HG03442 (cell line): ENCODE measurements around the gene HTRA3.
A peak's percentile ranks its signal among the peaks of the same experiment; 100 is the strongest.

ENCODE experiments used
- ATAC-seq: cut with Tn5 transposase; IDR thresholded peaks from one replicate; pipeline ENCODE4 v1.9.1; 2021; ENCODE audit warnings: mild to moderate bottlenecking, moderate library complexity; ENCODE audit not compliant: unreplicated experiment

The HTRA3 gene

DNA sequence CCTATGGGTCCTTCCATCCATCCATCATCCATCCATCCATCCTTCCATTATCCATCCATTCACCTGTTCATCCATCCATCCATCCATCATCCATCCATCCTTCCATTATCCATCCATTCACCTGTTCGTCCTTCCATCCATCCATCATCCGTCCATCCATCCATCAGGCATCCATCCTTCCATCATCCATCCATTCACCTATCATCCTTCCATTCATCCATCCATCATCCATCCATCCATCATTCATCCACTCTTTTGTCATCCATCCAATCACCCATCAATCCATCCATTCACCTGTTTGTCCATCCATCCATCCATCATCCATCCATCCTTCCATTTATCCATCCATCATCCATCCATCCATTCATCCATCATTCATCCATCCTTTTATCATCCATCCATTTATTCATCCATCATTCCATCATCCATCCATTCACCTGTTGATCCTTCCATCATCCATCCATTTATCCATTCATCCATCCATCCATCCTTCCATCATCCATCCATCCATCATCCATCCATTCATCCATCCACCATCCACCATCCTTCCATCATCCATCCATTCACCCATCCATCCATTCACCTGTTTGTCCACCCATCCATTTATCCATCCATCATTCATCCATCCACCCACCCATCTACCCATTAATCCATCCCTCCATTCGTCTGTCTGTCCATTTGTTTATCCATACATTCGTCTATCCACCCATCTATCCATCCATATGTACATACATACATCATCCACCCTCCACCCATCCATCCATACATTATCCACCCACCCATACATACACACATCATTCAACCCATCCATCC, 35.7 kb upstream of the HTRA3 start:
- ATAC-seq: no peak

DNA sequence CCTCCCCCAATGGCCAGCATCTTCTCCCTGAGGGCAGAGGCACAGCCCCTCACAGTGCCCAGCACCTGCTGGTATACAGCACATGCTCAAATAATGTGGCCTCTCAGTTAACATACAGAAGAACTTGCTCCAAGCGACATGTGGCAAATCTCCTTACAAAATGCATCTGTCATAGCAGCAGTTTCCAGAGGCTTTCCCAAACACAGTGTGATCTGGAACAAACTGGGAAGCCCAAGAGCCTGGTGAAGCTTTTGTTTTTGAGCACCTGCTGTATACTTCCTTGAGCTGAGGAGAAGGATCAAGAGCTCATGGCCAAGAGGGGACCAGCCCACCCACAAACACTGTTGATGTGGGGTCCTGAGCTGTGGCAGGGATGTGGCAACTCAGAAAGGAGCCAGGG, 34.8 kb upstream of the HTRA3 start:
- no peak for ATAC-seq

DNA sequence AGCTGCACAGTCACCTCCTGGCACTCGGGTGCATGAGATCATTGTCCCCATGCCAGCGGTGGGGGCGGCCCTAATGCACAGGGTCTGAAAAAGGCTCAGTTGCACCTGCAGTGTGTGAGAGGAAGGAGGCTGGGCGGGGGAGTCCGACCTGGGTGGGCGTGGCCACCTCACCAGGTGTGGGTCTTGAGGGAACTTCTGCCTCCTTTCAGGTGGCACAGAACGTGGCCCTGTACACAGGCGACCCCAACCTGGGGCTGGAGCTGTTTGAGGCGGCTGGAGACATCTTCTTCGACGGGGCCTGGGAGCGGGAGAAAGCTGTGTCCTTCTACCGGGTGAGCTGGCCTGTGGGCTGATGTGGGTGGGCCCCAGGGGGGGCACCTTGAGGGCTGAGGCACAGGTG, 34.3 kb upstream of the HTRA3 start:
- no peak for ATAC-seq

DNA sequence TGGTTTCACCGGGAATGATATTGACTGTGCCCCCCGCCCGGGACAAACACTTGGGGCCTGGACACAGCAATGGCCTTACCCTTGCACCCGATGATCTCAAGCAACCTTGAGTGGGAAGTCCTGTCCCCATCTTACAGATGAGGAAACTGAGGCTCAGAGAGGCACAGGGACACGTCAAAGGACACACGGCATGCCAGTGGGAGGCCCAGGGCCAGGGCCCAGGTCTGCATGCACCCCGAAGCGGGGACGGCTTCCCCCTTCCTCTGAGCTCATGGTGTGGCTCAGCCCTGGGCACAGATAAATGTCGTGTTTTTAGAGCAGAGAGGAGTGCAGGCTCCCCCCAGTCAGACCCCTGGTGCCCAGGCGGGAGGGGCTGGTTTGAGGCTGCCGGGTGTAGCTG, 33.9 kb upstream of the HTRA3 start:
- ATAC-seq: no peak

DNA sequence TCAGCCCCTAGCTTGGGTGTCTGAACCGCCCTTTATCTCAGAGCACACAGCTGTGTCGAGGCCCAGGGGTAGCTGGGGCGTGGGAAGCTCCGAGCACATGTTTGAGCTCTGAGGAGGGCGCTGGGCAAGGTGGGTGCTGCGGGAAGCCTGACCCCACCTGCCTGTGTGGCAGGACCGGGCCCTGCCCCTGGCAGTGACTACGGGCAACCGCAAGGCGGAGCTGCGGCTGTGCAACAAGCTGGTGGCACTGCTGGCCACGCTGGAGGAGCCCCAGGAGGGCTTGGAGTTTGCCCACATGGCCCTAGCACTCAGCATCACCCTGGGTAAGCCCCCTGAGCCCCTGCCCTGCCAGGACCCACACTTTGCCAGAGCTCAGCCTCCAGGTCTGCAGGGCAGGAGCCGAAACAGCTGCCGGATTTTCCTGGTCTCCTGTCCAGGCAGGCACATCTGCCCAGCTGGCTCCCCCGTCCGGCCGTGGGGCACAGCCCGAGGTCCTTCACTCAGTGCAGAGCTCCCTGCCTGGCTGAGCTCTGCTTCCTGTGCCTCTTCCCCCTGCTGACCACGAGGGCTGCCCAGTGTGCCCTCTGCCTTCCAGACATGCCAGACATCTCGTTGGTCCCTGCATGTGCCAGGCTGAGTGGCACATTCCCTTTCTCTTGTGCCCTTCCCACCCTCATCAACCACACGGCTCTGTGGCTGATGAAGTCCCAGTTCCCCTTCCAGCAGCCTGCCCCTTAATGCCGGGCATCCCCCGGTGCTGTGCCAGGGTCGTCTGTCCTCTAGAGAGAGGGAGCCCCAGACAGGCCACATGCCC, 33.2 kb upstream of the HTRA3 start:
- ATAC-seq: no peak

DNA sequence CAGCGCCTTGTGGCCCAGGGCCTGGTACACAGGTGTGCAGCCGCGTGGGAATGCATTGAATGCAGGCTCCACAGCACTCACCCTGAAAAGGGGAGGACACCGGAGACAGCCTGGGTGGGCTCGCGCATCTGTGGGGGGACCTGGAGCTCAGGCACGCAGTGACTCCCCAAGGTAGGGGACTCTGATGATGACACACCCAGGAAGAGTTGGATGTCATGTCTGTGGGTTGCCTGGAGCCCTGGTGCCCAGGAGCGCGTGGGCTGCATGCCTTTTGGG, 32.7 kb upstream of the HTRA3 start:
- ATAC-seq: no peak

DNA sequence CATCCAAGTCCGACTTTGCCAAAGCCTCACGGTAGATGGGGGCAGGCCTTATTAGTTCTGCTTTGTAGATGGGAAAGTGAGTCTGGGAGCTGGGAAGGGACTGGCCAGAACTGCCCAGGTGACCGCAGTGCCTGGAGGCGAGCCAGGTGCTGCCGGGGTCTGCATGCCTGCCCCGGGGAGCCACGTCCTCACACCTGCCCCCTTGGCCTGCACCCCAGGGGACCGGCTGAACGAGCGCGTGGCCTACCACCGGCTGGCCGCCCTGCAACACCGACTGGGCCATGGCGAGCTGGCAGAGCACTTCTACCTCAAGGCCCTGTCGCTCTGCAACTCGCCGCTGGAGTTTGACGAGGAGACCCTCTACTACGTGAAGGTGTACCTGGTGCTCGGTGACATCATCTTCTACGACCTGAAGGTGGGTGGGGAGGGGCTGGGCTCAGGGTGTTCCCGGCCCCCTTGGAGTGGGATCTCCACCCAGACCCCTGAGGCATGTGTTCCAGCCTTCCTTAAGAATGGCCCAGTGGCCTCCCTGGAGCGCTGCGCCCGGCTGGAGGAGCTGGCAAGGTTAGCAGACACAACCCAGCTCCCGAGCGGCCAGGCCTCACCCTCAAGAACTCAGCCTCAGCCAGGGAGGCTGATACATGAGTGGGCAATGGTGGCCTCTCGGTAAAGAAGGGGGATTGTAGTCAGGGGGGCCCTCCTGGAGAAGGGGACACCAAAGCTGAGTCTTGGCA, 32.1 kb upstream of the HTRA3 start:
- no peak for ATAC-seq

DNA sequence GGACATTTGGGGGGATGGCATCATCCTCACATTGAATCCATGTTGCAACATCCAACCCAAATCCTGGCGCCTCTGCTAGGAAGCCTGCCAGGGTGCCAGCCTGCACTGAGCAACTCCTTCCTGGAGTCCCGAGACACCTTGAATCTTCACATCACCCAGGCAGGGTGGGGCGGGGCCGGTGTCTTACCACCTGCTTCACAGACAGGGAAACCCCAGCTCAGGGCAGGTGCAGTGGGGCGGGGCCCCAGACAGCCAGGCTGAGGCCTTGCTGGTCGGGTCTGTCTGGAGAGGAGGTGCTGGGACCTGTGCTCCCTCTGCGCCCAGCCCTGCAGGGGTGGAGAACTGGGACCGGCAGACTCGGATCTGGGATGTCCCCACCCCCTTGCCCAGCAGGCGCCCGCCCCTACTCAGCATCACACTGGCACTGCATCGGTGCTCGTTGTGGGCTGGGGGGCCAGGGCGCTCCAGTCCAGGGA, 31.5 kb upstream of the HTRA3 start:
- ATAC-seq: no peak

DNA sequence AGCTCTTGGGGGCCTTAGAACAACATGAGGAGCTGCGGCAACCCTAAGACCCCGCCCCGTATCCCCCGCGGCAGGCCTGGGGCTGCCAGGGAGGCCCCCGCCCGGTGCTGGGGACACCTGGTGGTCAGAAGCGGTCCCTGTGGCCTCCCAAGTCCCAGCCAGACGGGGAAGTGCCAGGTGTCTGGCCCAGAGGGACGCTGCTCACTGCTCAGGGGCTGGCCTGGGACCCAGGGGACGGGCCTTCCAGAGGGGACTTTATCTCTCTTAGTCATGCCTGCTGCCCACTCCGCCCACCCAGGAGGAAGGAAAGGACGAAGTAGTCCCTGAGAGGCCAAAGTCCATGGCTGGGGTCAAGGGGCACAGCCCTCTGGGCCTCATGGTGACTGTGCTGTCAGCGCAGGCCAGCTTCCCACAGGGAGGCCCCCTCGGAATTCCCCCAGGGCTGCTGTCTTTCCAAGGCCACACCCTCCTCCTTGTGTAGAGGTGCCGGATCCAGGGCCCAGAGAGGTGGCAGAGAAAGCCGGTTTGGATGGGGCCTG, 31.0 kb upstream of the HTRA3 start:
- no peak for ATAC-seq

DNA sequence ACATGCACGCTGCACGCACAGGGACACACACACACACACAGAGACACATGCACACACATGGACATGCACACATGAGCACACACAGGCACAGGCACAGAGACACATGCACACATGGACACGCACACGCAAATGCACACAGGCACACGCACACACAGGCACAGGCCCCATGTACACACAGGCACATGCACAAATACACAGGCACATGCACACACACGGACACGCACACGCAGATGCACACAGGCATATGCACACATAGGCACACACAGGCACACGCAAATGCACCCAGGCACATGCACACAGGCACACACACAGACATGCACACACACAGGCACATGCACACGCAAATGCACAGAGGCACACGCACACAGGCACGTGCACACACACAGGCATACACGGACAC, 30.3 kb upstream of the HTRA3 start:
- ATAC-seq: no peak

DNA sequence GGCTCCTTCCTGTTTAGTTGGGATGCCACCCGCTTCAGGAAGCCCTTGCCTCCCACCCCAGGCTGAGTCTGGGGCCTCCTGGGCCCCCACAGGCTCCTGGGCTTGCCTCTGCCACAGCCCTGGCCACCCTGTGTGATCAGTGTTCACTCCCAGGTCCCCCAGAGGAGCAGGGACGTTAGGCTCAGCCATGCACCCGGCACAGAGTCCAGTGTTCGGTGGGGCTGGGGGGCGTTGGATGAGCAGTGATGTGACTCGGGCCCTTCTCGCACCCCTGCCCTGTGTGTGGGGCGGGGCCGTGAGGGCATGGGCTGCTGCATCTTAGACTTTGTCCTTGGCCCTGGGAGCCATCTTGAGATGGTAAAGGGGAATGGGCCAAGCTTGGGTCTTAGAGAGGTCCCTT, 29.9 kb upstream of the HTRA3 start:
- no peak for ATAC-seq

DNA sequence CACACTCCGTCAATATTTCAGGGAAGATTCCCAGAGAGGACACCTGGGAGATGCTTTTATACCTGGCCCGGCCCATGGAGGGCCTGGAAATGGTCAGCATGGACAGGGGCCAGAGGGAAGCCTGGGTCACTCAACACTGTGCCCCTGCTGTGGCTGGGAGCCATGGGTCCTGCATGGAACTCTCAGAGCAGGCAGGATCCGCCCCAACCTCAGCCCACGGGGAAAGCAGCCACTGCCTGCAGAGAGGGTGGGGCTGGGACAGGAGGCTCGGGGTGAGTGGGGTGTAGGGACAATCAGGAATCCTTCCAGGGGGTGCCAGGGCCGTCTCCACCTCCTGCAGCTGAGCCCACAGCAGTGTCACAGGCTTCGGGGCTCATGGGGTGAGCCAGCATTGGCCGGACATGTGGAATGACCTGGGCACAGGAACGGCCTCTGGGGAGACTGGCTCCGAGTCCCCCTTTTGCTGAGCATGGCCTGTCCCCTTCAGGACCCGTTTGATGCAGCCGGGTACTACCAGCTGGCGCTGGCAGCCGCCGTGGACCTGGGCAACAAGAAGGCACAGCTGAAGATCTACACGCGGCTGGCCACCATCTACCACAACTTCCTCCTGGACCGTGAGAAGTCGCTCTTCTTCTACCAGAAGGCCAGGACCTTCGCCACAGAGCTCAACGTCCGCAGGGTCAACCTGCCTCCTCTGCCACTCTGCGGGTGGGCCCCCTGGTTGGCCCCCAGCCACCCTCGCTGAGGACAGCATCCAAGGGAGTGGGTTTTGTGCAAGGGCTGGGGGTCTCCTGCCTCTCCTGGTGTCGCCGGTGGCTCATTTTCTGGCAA, 29.1 kb upstream of the HTRA3 start:
- no peak for ATAC-seq

DNA sequence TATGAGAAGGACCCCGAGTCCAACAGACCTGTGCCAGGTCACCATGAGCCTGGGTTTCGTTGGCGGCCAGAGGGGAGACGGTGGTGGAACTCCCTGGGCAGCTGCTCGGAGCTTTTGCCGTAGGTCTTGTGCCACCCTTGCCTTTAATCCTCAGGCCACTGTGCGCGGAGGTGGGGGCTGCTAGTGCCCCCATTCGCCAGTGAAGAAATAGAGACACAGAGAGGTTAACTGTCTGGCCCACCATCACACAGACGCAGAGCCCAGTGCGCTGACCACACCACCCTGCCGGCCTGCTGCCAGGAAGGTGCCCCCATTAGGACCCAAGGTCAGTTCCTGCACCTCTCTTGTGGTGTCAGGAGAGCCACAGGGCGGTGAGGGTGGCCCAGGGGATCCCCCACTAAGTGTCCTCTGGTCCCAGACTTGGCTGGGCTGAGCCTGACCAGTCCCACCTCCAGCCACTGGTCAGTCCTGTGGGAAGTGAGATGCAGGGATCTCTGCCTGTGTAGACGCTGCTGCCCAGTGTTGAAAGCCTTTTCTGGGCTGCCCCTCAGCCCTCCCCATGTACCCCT, 28.3 kb upstream of the HTRA3 start:
- ATAC-seq: no peak

DNA sequence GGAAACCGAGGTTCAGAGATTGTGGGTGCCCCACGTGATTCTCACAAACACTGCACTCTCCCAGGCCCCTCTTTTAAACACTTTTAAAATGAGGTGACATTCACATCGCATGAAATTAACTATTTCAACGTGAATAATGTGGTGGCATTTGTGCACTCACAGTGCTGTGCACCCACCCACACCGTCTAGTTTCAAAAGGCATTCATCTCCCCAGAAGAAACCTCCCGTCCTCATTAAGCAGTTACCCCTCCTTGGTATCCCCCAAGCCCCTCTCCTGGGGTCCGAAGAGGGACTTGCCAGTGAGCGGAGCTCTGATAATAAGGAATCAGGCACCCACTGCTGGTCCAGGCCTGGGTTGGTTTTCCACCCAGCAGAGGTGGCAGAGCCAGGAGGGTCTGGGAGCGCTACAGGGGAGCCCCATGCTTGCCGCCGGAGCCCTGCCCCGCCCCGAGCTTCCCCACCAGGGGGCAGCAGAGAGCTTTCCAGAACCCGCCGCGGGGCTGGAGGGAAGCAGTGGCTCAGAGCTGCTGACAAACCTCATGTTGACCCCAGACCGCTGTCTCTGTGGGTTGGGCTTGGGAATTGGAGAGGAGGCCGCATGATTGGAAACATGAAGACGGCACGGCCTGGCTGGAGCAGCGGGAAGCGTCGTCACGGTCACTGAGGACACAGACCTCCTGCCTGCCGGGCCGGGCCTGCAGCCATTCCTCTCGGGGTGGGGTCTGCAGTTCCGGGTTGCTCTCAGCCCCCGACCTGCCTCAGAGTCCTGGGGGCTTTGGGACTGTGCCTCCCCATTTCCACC, 27.5 kb upstream of the HTRA3 start:
- ATAC-seq: peak; percentile 76

DNA sequence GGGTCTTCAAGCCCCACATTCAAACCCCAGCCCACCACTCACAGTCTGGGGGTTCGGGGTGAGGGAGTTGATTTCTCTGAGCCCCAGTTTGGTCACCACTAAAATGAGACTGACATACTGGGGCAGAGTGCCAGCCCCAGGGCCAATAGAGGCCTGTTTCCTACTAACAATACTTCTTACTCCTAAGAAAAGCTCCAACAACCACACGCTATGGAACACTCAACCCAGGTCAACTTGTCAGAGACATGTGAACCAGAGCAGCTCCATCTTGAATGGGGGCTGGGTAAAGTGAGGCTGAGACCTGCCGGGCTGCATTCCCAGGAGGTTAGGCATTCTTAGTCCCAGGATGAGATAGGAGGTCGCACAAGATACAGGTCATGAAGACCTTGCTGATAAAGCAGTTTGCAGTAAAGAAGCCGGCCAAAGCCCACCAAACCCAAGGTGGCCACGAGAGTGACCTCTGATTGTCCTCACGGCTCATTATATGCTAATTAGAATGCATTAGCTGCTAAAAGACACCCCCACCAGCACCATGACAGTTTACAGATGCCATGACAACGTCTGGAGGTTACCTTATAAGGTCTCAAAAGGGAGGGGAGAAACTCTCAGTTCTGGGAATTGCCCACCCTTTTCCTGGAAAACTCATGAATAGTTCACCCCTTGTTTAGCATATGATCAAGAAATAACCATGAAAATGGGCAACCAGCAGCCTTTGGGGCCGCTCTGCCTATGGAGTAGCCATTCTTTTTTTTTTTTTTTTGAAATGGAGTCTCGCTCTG, 26.6 kb upstream of the HTRA3 start:
- no peak for ATAC-seq

DNA sequence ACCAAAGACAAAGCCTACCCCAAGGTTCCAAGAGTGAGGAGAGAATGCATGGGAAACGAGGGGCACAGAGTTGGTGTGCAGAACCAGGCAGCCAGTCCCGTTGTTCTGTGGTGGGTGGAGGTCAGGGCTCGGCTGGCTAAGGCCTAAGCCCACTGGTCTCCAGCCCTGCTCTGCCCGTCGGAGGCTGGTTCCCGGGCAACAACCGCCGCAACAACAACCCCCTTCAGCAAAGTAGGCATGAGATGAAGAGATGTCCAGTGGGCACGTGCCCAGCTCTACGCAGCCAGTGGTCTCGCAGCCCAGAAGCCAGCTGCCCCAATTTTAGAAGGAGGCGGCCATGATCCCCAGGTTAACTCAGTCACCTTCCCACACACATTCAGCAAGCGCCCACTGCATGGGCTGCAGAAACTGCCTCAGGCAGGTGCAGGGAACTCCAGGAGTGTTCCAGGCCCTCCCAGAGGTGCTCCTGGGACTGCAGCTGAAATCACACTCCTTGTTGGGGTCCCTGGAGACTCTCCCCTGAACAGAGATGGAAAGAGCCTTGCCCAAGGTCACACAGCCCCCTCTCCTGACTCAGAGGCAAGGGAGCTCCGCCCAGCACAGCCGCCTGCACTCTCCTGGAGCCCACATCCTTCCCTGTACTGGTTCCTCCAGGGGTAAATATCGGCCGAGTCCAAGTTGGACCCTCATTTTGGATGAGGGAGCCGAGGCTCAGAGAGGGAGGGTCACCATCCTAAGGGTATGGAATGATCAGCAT, 25.4 kb upstream of the HTRA3 start:
- no peak for ATAC-seq

DNA sequence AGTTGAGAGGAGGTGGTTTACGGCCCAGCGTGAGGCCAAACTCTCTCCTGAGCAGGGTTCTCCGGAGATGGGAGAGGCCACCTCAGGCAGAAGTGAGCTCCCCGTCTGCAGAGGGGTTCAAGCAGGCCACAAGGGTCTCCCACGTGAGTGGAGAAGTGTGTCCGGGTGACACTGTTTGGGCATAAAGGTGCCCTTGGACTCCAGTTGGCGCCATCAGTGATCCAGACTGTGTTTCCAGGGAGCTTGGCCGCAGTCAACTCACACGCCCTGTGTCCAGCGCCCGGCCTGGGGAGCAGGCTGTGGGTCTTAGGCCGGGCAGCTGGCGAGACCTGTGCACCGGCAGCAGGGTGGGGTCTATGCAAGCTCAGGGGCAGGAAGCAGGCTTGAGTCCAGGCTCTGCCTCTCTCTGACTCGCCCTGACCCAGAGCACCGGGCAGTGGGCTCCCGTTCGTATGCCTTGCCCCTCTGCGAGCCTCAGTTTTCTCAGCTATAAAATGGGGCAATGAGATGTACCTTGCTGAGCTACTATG, 24.6 kb upstream of the HTRA3 start:
- no peak for ATAC-seq
